ENCODE data around the gene OPTC. TPM values are rescaled to one million over a fixed set of nuclear protein-coding genes. Genes with fewer than 3 reads are reported as not detected.

Gene OPTC
- polyA plus RNA-seq, 1 donor from 2014 or later, result not detected

GRCh38 chr1:203558064-203558760 lies 64.3 kb downstream of the OPTC start:
- TF ChIP-seq EP300 (conservative IDR thresholded peaks at IDR 0.05; ENCODE audit: poor library complexity, severe bottlenecking), result no peak
- no peak for TF ChIP-seq RAD21 (conservative IDR thresholded peaks at IDR 0.05)
- no peak for TF ChIP-seq SMC3 (conservative IDR thresholded peaks at IDR 0.05; ENCODE audit: poor library complexity)
- no peak for TF ChIP-seq POLR2AphosphoS5 (IDR thresholded peaks at IDR 0.05)
- no peak for TF ChIP-seq TAF1 (IDR thresholded peaks at IDR 0.05; ENCODE audit: low read depth)
- no peak for TF ChIP-seq MXI1 (conservative IDR thresholded peaks at IDR 0.05; ENCODE audit: poor library complexity, severe bottlenecking)
- no peak for TF ChIP-seq CTCF (IDR thresholded peaks at IDR 0.05; ENCODE audit: poor library complexity, severe bottlenecking)
- no peak for TF ChIP-seq EZH2 (IDR thresholded peaks at IDR 0.05; ENCODE audit: borderline replicate concordance, insufficient read depth, low read length, poor library complexity, severe bottlenecking)

More at GRCh38 chr1:203558064-203558760, 64.3 kb downstream of the OPTC start:
- H3K27ac ChIP-seq (ENCODE audit: low read length), result no peak overlapping the region
- no peaks in the 10 kb centered on the region for H3K27me3 ChIP-seq (ENCODE audit: insufficient read depth, low read depth, low read length)
- H3K4me2 ChIP-seq (ENCODE audit: low read length), result no peak overlapping the region
- no peaks in the 10 kb centered on the region for H3K36me3 ChIP-seq (ENCODE audit: insufficient read depth, low read length)
- H3K9me3 ChIP-seq (ENCODE audit: low read length), result no peaks in the 10 kb centered on the region
- H3K9me2 ChIP-seq (ENCODE audit: insufficient read depth, low read length), result no peaks in the 10 kb centered on the region
- no peak overlapping the region for H2AFZ ChIP-seq (ENCODE audit: low read depth, low read length)
- H3K9ac ChIP-seq (ENCODE audit: low read length), result no peak overlapping the region
- no peaks in the 10 kb centered on the region for H3F3A ChIP-seq (ENCODE audit: insufficient read depth, low read length, poor library complexity, severe bottlenecking)
- H3K79me2 ChIP-seq (replicated peaks; ENCODE audit: insufficient read depth, low read length), result no peaks in the 10 kb centered on the region
- H4K20me1 ChIP-seq (ENCODE audit: insufficient read depth), result no peaks in the 10 kb centered on the region
- H3K4me3 ChIP-seq (ENCODE audit: low read length), result no peak overlapping the region

Other genes with a start within 250 kb of the OPTC start
- gene BTG2, start 188.6 kb upstream of the OPTC start, polyA plus RNA-seq, result 2.4 and 4.1 TPM in 2 replicates
- not detected in 2 replicates for gene FMOD, start 143.0 kb upstream of the OPTC start, polyA plus RNA-seq
- not detected in 2 replicates for gene PRELP, start 18.3 kb upstream of the OPTC start, polyA plus RNA-seq
- gene ATP2B4, start 132.7 kb downstream of the OPTC start, polyA plus RNA-seq, result 1.4 and 2.9 TPM in 2 replicates